HepG2 (cell line): ENCODE results near the gene NGDN. TPM values are rescaled to one million over a fixed set of nuclear protein-coding genes. Genes with fewer than 3 reads are reported as not detected.

Experiments
- FOSL2 ChIP-seq: sonication (generic); formaldehyde crosslinking; IDR thresholded peaks from 2 replicates; pipeline ENCODE4 v1.4.0; 2020; ENCODE audit warnings: missing genetic modification reagents
- HNRNPK ChIP-seq: fragments of 200-400 bp; formaldehyde crosslinking; IDR thresholded peaks from 2 replicates; pipeline ENCODE4 v1.6.1; 2018; ENCODE audit warnings: low read length, low read depth, moderate library complexity, mild to moderate bottlenecking; ENCODE audit not compliant: poor library complexity, severe bottlenecking
- HNRNPLL ChIP-seq: fragments of 200-400 bp; formaldehyde crosslinking; IDR thresholded peaks from 2 replicates; pipeline ENCODE4 v1.6.1; 2017; ENCODE audit warnings: mild to moderate bottlenecking, low read depth, low read length; ENCODE audit not compliant: poor library complexity, severe bottlenecking
- RAD51 ChIP-seq: fragments of 450-650 bp; IDR thresholded peaks from 2 replicates; pipeline ENCODE4 v1.6.1; 2016; ENCODE audit warnings: borderline replicate concordance
- REPIN1 ChIP-seq: sonication (generic); formaldehyde crosslinking; IDR thresholded peaks from 2 replicates; pipeline ENCODE4 v1.8.0; 2022; ENCODE audit warnings: missing genetic modification reagents, low read depth, mild to moderate bottlenecking, borderline replicate concordance
- SAP130 ChIP-seq: IDR thresholded peaks from 2 replicates; pipeline ENCODE4 v1.6.1; 2016; ENCODE audit warnings: low read depth
- SKI ChIP-seq: fragments of 450-650 bp; IDR thresholded peaks from one replicate; pipeline ENCODE4 v1.6.1; 2018; ENCODE audit warnings: mild to moderate bottlenecking; ENCODE audit not compliant: partially characterized antibody
- ZNF292 ChIP-seq: sonication (generic); formaldehyde crosslinking; IDR thresholded peaks from 2 replicates; pipeline ENCODE4 v1.8.1; 2022; ENCODE audit warnings: mild to moderate bottlenecking, low read depth, missing genetic modification reagents, borderline replicate concordance
- ZNF772 ChIP-seq: sonication (generic); formaldehyde crosslinking; IDR thresholded peaks from 2 replicates; pipeline ENCODE4 v1.5.0; 2020; ENCODE audit warnings: mild to moderate bottlenecking, missing genetic modification reagents
- ZNF780A ChIP-seq: sonication (generic); formaldehyde crosslinking; IDR thresholded peaks from 2 replicates; pipeline ENCODE4 v1.8.0; 2022; ENCODE audit warnings: mild to moderate bottlenecking, missing genetic modification reagents, moderate library complexity
- polyA plus RNA-seq, 8 experiments: library from polyadenylated mRNA; depleted of rRNA in 3 of 8; stranded (reverse) in 7 of 8; unstranded in 1 of 8; fragments of >200 nt; fragmentation: Illumina TruSeq in 4 of 8; extraction: Trizol in 4 of 8; gene quantifications; 2 replicates each; pipeline versions ENCODE4 v1.2.1 to v1.2.3, GENCODE V29; 2011 to 2016; ENCODE audit warnings: low read depth in 4 of 8, missing spikeins in 1 of 8, mixed read lengths in 1 of 8; ENCODE audit not compliant: insufficient read depth in 1 of 8
- total RNA-seq, 5 experiments: library from RNA; depleted of rRNA; stranded (reverse); fragments of >200 nt; fragmentation: Illumina TruSeq; extraction: Trizol; gene quantifications; 2 replicates each; pipeline ENCODE4 v1.2.3, GENCODE V29; 2016; ENCODE audit warnings: low read depth in 1 of 5
- TF ChIP-seq, protein P1 (sequence below): IDR thresholded peaks from 2 replicates; pipeline ENCODE4 v1.4.0; 2020; ENCODE audit warnings: mild to moderate bottlenecking, missing genetic modification reagents
- TF ChIP-seq, protein P2 (sequence below): sonication (generic); formaldehyde crosslinking; conservative IDR thresholded peaks from 2 replicates; pipeline ENCODE4 v1.4.0; 2020; ENCODE audit warnings: mild to moderate bottlenecking, missing genetic modification reagents, moderate library complexity
- TF ChIP-seq, protein P3 (sequence below): IDR thresholded peaks from 2 replicates; pipeline ENCODE4 v1.6.1; 2016; ENCODE audit warnings: mild to moderate bottlenecking
- TF ChIP-seq, protein P4 (sequence below): sonication (generic); formaldehyde crosslinking; IDR thresholded peaks from 2 replicates; pipeline ENCODE4 v1.8.0; 2022; ENCODE audit warnings: mild to moderate bottlenecking, missing genetic modification reagents, borderline replicate concordance
- TF ChIP-seq, protein P5 (sequence below): sonication (generic); formaldehyde crosslinking; IDR thresholded peaks from 2 replicates; pipeline ENCODE4 v1.4.0; 2020; ENCODE audit warnings: missing genetic modification reagents
- TF ChIP-seq, protein P6 (sequence below): IDR thresholded peaks from 2 replicates; pipeline ENCODE4 v1.6.1; 2016

NGDN gene
- total and polyA plus RNA-seq, 2 of the 13 experiments (the other 11 are each of a cell fraction or from before 2014, with no cell fraction given) = 154 to 216 TPM

DNA sequence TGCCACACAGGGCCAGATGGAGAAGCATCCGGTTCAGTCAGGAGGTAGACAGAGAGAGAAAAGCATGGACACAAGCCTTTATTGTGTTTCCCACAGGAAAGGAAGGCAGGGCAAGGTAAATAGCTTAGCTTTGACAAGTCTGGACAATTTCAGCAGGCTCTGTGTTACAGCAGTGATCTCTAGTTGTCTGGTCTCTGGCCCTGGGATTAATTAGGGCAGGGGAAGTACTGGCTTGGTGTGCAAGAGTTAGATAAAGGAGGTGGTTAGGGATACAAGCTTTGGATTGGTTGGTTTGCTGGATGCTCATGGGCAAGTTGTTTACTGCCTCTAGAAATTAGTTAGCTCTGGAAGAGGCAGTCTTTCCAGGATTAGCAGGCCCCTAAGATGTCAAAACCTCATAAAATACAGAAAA, 15.1 kb upstream of the NGDN start (continued):
- TF ChIP-seq, protein P1, sequence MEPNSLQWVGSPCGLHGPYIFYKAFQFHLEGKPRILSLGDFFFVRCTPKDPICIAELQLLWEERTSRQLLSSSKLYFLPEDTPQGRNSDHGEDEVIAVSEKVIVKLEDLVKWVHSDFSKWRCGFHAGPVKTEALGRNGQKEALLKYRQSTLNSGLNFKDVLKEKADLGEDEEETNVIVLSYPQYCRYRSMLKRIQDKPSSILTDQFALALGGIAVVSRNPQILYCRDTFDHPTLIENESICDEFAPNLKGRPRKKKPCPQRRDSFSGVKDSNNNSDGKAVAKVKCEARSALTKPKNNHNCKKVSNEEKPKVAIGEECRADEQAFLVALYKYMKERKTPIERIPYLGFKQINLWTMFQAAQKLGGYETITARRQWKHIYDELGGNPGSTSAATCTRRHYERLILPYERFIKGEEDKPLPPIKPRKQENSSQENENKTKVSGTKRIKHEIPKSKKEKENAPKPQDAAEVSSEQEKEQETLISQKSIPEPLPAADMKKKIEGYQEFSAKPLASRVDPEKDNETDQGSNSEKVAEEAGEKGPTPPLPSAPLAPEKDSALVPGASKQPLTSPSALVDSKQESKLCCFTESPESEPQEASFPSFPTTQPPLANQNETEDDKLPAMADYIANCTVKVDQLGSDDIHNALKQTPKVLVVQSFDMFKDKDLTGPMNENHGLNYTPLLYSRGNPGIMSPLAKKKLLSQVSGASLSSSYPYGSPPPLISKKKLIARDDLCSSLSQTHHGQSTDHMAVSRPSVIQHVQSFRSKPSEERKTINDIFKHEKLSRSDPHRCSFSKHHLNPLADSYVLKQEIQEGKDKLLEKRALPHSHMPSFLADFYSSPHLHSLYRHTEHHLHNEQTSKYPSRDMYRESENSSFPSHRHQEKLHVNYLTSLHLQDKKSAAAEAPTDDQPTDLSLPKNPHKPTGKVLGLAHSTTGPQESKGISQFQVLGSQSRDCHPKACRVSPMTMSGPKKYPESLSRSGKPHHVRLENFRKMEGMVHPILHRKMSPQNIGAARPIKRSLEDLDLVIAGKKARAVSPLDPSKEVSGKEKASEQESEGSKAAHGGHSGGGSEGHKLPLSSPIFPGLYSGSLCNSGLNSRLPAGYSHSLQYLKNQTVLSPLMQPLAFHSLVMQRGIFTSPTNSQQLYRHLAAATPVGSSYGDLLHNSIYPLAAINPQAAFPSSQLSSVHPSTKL = peak; percentile 77
- TF ChIP-seq ZNF292 (CRISPR knock-in tag) (peak; percentile 80; the same call in 1 of the 2 replicates), HNRNPLL (no peak), RAD51 (no peak), ZNF772 (no peak), SKI (no peak), ZNF780A (no peak), HNRNPK (no peak), REPIN1 (CRISPR knock-in tag) (no peak), SAP130 (CRISPR knock-in tag) (peak; percentile 80), FOSL2 (CRISPR knock-in tag) (peak; percentile 31; the same call in 1 of the 2 replicates)
- TF ChIP-seq, protein P2, sequence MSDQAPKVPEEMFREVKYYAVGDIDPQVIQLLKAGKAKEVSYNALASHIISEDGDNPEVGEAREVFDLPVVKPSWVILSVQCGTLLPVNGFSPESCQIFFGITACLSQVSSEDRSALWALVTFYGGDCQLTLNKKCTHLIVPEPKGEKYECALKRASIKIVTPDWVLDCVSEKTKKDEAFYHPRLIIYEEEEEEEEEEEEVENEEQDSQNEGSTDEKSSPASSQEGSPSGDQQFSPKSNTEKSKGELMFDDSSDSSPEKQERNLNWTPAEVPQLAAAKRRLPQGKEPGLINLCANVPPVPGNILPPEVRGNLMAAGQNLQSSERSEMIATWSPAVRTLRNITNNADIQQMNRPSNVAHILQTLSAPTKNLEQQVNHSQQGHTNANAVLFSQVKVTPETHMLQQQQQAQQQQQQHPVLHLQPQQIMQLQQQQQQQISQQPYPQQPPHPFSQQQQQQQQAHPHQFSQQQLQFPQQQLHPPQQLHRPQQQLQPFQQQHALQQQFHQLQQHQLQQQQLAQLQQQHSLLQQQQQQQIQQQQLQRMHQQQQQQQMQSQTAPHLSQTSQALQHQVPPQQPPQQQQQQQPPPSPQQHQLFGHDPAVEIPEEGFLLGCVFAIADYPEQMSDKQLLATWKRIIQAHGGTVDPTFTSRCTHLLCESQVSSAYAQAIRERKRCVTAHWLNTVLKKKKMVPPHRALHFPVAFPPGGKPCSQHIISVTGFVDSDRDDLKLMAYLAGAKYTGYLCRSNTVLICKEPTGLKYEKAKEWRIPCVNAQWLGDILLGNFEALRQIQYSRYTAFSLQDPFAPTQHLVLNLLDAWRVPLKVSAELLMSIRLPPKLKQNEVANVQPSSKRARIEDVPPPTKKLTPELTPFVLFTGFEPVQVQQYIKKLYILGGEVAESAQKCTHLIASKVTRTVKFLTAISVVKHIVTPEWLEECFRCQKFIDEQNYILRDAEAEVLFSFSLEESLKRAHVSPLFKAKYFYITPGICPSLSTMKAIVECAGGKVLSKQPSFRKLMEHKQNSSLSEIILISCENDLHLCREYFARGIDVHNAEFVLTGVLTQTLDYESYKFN = 0 out of 2 replicates have a peak, but pooled peaks have one; percentile 29
- TF ChIP-seq, protein P3, sequence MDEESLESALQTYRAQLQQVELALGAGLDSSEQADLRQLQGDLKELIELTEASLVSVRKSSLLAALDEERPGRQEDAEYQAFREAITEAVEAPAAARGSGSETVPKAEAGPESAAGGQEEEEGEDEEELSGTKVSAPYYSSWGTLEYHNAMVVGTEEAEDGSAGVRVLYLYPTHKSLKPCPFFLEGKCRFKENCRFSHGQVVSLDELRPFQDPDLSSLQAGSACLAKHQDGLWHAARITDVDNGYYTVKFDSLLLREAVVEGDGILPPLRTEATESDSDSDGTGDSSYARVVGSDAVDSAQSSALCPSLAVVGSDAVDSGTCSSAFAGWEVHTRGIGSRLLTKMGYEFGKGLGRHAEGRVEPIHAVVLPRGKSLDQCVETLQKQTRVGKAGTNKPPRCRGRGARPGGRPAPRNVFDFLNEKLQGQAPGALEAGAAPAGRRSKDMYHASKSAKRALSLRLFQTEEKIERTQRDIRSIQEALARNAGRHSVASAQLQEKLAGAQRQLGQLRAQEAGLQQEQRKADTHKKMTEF = peak; percentile 67
- TF ChIP-seq, protein P4, sequence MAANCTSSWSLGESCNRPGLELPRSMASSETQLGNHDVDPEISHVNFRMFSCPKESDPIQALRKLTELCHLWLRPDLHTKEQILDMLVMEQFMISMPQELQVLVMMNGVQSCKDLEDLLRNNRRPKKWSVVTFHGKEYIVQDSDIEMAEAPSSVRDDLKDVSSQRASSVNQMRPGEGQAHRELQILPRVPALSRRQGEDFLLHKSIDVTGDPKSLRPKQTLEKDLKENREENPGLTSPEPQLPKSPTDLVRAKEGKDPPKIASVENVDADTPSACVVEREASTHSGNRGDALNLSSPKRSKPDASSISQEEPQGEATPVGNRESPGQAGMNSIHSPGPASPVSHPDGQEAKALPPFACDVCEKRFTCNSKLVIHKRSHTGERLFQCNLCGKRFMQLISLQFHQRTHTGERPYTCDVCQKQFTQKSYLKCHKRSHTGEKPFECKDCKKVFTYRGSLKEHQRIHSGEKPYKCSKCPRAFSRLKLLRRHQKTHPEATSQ (CRISPR knock-in tag) = no peak
- TF ChIP-seq, protein P5, sequence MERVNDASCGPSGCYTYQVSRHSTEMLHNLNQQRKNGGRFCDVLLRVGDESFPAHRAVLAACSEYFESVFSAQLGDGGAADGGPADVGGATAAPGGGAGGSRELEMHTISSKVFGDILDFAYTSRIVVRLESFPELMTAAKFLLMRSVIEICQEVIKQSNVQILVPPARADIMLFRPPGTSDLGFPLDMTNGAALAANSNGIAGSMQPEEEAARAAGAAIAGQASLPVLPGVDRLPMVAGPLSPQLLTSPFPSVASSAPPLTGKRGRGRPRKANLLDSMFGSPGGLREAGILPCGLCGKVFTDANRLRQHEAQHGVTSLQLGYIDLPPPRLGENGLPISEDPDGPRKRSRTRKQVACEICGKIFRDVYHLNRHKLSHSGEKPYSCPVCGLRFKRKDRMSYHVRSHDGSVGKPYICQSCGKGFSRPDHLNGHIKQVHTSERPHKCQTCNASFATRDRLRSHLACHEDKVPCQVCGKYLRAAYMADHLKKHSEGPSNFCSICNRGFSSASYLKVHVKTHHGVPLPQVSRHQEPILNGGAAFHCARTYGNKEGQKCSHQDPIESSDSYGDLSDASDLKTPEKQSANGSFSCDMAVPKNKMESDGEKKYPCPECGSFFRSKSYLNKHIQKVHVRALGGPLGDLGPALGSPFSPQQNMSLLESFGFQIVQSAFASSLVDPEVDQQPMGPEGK = peak; percentile 47; the same call in 1 of the 2 replicates
- TF ChIP-seq, protein P6, sequence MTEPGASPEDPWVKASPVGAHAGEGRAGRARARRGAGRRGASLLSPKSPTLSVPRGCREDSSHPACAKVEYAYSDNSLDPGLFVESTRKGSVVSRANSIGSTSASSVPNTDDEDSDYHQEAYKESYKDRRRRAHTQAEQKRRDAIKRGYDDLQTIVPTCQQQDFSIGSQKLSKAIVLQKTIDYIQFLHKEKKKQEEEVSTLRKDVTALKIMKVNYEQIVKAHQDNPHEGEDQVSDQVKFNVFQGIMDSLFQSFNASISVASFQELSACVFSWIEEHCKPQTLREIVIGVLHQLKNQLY (CRISPR knock-in tag) = peak; percentile 34; the same call in 1 of the 2 replicates
